HG02798 (cell line): Measurements from ENCODE around the gene CECR2.
"Not testable (repeated sequence)": the region's sequence is repeated elsewhere in the genome, so short reads cannot be mapped to it uniquely, and the experiment has no call there.

Experiments
- ATAC-seq: cut with Tn5 transposase; IDR thresholded peaks from one replicate; pipeline ENCODE4 v1.9.1; 2021; ENCODE audit warnings: mild to moderate bottlenecking; ENCODE audit not compliant: unreplicated experiment, poor library complexity

CECR2 gene

GRCh38 chr22:17559188-17559587 lies 189.9 kb downstream of the CECR2 start:
- ATAC-seq = no peak

DNA sequence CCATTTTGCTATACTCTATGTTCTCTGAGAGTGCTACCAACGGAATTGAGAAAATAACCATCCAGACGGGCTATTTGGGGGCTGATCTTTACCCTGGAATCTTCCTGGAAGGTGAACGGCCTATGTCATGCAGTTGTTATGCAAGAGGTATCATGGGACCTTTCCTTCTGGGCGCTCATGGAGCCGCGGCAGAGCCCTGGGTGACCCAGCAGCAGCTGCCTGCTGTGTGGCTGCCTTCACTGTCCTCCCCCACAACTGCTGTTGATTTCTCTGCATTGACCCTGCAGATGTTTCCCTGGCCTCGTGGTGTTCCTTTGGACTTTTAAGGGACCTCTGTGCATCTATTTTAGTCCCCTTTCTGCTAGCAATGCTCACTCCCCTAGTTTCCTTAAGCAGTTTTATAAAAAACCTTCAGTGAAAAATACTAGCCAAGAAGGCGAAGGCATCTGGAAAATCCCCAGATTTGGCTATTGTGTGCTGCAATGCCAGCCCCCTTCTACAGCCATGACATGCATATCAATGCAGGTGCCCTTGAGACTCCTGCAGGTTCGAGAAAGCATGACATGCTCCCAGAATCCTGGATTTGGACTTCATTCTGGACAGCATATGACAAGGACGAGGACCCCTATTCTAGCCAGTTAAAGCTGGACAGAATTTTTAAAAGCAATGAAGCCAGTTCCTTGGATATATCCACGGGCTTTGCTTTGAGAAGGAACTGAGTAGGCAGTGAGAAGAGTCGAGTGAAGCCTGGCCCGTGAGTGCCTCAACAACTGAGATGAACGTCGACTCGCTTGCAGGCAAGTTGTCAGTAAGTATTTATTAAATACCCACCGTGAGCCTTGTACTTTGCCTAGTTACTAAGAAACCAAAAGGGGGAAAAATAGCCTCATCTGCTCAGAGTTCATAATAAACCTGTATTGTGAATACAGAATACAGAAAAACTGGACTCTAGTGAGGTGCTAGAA lies 193.9 kb downstream of the CECR2 start, which contains the start of gene SLC25A18:
SLC25A18 (plus strand) TSS at position 593 of the 965 bp plus-strand sequence. CDS start 16,447 bp downstream, outside the sequence.
- ATAC-seq = no peak

DNA sequence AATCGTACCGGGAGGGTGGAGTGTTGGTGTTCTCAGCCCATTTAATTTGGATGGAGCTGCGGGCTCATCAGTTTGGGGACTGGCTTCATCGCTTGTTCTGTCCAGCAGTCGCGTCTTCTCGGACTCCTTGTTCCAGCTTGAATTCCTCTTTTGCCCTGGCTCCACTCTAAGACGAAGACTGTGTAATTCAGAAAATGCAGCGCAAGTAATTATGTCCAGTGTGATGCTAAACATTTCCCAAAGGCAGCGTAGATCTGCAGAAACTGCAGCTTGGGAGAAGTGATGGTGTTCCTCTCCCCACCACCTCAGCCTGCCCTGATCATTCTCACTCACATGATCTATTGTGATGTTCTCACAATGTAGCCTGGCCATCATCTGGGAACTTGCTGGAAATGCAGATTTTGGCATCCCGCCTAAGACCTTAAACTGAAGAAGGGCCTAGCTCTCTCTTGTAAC lies 194.7 kb downstream of the CECR2 start:
- ATAC-seq = no peak

- ATAC-seq = not testable (repeated sequence)
Measured at GRCh38 chr22:17566016-17566687, 196.9 kb downstream of the CECR2 start.

DNA sequence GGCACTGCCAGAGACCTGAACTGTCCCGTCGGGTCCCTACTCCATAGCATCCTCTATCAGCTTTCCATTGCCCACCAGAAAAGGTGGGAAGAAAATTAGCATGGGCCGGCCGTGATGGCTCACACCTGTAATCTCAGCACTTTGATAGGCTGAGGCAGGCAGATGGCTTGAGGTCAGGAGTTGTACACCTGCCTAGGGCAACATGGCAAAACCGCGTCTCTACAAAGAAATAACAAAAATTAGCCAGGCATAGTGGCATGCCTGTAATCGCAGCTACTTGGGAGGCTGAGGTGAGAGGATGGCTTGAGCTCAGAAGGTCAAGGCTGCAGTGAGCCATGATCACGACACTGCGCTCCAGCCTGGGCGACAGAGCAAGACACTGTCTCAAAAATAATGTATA lies 197.5 kb downstream of the CECR2 start:
- no peak for ATAC-seq

- ATAC-seq = no peak
Measured at GRCh38 chr22:17569971-17570511, 200.8 kb downstream of the CECR2 start.

DNA sequence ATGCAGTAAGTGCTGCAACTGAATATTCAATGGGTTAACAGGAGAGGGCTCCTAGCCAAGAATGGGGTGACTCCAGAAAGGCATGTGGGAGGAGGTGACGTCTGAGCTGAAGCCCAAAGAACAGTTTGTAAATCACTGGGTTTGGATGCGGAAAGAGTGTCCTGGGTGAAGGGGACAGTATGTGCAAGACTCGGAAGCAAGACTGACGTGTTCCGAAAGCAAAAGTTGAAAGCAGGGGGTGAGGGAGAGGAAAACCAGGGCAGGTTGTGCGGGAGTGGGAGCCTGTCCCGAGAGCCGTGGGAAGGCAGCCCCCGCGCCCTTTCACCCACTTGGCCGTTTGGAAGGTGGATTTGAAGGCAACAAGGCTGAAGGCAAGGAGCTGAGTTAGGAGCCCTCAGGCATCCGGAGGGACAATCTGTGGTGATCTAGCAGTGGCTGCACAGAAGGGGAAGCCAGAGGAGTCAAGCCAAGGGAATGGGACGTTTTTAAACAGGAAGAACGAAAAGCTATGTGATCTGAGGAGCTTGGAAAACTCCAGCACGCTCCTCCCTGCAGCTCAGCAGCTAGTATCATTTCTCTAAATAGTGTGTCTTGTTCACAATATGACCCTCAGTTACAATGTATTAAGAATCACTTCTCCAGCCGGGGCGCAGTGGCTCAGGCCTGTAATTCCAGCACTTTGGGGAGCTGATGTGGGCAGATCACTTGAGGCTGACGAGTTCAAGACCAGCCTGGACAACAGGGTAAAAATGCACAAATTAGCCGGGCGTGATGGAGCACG lies 201.8 kb downstream of the CECR2 start:
- no peak for ATAC-seq

DNA sequence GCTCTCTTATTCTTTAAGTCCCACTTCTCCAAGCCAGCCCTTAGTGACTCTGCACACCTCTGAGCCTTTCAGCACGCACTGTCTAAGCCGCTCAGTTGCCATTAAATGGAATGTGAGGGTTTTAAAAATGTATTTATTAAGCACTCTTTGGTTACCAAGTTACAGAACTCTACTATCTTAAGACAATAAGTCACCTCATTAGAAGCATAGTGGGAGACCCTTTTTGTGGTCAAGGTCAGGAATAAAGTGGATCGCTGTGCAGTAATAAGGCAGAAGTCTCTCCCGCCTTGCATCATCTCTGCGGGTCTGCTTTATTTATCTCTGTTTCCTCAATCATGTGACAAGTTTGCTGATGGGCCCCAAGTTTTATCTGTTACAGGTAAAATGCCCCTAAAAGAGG lies 205.9 kb downstream of the CECR2 start:
- no peak for ATAC-seq

DNA sequence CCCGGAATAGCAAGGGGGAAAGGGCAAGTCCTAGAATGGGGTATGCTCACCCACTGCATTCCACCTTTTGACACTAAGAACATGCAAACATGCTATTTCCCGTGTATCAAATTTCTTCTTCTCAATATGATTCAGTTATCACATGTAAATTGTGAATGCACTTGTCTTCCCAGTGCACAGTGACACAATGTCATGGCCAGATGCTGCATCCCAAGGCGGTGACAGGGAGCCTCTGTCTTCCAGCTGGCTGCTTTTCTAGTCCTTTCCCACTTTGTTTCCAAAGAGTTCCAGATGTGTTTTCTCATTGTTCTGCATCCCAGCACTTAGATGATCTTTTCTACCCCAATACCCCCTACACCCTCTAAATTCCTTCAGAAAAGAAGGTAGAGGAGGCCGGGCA lies 206.4 kb downstream of the CECR2 start:
- no peak for ATAC-seq

DNA sequence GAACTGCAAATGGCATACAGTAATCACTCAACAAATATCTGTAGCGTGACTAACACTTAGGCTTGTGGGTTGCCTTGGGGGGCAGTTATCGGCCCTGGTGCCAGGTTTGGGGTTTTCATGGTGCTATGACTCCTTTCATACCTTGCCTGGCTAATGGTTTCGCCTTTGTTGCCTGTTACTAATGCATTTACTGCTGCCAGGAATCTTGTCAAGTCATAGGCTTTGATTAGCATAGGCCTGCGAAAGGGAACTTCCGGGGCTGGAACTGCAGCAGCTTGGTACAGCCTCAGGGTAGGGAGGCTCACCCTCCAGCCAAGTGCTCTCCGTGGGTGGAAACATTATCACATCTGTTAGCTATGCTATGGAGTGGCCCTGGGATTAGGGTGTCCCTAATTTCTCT lies 207.2 kb downstream of the CECR2 start:
- no peak for ATAC-seq

GRCh38 chr22:17578136-17578754 lies 209.0 kb downstream of the CECR2 start:
- no peak for ATAC-seq

GRCh38 chr22:17579535-17579981 lies 210.3 kb downstream of the CECR2 start:
- no peak for ATAC-seq

- ATAC-seq = no peak
Measured at GRCh38 chr22:17580441-17581031, 211.3 kb downstream of the CECR2 start.

DNA sequence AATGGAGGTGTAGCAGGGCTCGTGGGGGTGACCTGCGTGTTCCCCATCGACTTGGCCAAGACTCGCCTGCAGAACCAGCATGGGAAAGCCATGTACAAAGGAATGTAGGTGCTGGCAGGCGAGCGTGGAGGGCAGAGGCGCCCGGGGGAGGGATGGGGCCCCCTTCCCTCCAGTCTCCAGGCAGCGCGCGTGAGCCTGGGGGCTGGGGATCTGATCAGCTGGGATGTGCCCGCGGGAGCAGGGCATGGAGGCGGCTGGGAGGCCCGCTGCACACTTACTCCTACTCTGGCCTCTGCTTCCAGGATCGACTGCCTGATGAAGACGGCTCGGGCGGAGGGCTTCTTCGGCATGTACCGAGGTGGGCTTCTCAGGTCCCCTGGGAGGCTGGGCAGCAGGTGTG lies 211.8 kb downstream of the CECR2 start:
- ATAC-seq = no peak

- no peak for ATAC-seq
Measured at GRCh38 chr22:17581631-17582030, 212.4 kb downstream of the CECR2 start.

DNA sequence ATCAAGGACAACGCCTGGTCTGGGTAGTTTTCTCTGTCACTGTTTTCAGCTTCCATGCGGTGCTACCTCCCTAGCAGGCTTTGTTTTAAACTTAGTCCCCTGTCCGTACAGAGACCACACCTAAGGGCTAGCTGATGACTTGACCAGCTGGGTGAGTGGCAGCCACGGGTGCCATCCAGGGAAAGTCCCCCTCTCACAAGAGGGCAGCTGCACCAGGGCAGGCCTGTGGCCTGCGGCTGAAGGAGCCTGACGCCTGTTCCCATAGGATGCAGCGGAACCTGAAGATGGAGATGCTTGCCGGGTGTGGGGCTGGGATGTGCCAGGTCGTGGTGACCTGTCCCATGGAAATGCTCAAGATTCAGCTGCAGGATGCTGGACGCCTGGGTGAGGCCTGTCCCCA lies 213.9 kb downstream of the CECR2 start:
- no peak for ATAC-seq

DNA sequence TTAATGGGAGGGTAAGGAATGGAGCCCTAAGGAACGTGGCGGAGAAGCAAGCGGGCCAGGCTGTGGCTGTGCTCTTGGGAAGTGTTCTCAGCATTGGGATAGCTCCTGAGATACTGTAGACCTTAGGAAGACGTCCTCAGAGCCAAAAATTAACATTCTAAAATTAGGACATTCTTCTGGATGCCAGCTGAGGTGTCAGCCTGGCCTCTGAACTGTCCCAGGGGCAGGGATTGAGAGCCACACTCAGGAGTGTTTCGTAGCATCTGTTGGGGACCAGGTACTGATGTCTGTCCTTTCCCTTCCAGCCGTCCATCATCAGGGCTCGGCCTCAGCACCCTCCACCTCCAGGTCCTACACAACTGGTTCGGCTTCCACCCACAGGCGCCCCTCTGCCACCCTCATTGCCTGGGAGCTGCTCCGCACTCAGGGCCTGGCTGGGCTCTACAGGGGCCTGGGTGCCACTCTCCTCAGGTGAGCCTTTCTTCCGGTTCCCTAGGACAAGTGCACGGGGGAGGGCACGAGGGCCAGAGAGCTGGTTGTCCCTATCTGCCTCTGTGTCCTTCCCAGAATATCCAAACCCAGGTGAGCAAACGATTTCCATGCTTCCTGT lies 217.7 kb downstream of the CECR2 start:
- ATAC-seq = no peak

- ATAC-seq = no peak
Measured at GRCh38 chr22:17587629-17588028, 218.4 kb downstream of the CECR2 start.

- no peak for ATAC-seq
Measured at GRCh38 chr22:17588606-17589005, 219.3 kb downstream of the CECR2 start.
